Measurements from ENCODE around the gene H1-8.
"Not testable (repeated sequence)": the region's sequence is repeated elsewhere in the genome, so short reads cannot be mapped to it uniquely, and the experiment has no call there.

H1-8 gene

GRCh38 chr3:129515108-129515820 is 27.7 kb upstream of the H1-8 start:
- not testable (repeated sequence) for FAIRE-seq

- FAIRE-seq: not testable (repeated sequence)
Measured at GRCh38 chr3:129515821-129516432, 27.0 kb upstream of the H1-8 start.

- no peak for FAIRE-seq
Measured at GRCh38 chr3:129517516-129517915, 25.5 kb upstream of the H1-8 start.

- no peak for FAIRE-seq
Measured at GRCh38 chr3:129518038-129518561, 24.9 kb upstream of the H1-8 start.

- no peak for FAIRE-seq
Measured at GRCh38 chr3:129518581-129518980, 24.4 kb upstream of the H1-8 start.

- FAIRE-seq: no peak
Measured at GRCh38 chr3:129519449-129519848, 23.5 kb upstream of the H1-8 start.

- no peak for FAIRE-seq
Measured at GRCh38 chr3:129519896-129520715, 22.9 kb upstream of the H1-8 start.

- FAIRE-seq: no peak
Measured at GRCh38 chr3:129520960-129521359, 22.0 kb upstream of the H1-8 start.

- FAIRE-seq: no peak
Measured at GRCh38 chr3:129521611-129522010, 21.4 kb upstream of the H1-8 start.

GRCh38 chr3:129522953-129523352 is 20.0 kb upstream of the H1-8 start:
- no peak for FAIRE-seq

- FAIRE-seq: no peak
Measured at GRCh38 chr3:129524081-129524480, 18.9 kb upstream of the H1-8 start.

GRCh38 chr3:129525341-129525968 is 17.5 kb upstream of the H1-8 start:
- FAIRE-seq: no peak

- FAIRE-seq: no peak
Measured at GRCh38 chr3:129526121-129526900, 16.7 kb upstream of the H1-8 start.

GRCh38 chr3:129527262-129527661 is 15.7 kb upstream of the H1-8 start:
- FAIRE-seq: no peak

GRCh38 chr3:129528589-129529100 is 14.3 kb upstream of the H1-8 start, which contains the start of gene RHO:
TSS of gene RHO (plus strand) at chr3:129528639. CDS start at chr3:129528734, 95 bp downstream.
- no peak for FAIRE-seq

- FAIRE-seq: no peak
Measured at GRCh38 chr3:129529436-129530210, 13.4 kb upstream of the H1-8 start.

GRCh38 chr3:129530251-129530791 is 12.7 kb upstream of the H1-8 start:
- FAIRE-seq: no peak

- no peak for FAIRE-seq
Measured at GRCh38 chr3:129530821-129531220, 12.2 kb upstream of the H1-8 start.

GRCh38 chr3:129531699-129532098 is 11.3 kb upstream of the H1-8 start:
- no peak for FAIRE-seq

- no peak for FAIRE-seq
Measured at GRCh38 chr3:129532261-129532660, 10.7 kb upstream of the H1-8 start.

- no peak for FAIRE-seq
Measured at GRCh38 chr3:129533406-129533805, 9.6 kb upstream of the H1-8 start.

Measured in islet of Langerhans (tissue), 1 donor.